NCI-H460 (cell line): ENCODE results near the gene PLSCR1. TPM values are rescaled to one million over a fixed set of nuclear protein-coding genes. Genes with fewer than 3 reads are reported as not detected.
"Not testable (repeated sequence)": the region's sequence is repeated elsewhere in the genome, so short reads cannot be mapped to it uniquely, and the experiment has no call there.

Experiments
- DNase-seq: peaks from one replicate; pipeline ENCODE4 v3.0.0-alpha.2; 2016; ENCODE audit warnings: low read depth; ENCODE audit errors: extremely low read depth
- small RNA-seq, 2 experiments: library from RNA; depleted of rRNA; stranded (forward); fragments of <200 nt; gene quantifications; one replicate each; pipeline ENCODE3, GENCODE V24; 2014
- total RNA-seq: library from RNA; depleted of rRNA; stranded (reverse); fragments of >200 nt; shearing (Covaris generic); gene quantifications from 2 replicates; pipeline ENCODE4 v1.2.3, GENCODE V29; 2014; rRNA removed

Gene PLSCR1
- total RNA-seq, 1 experiment from 2014 or later: 21.1 TPM

- DNase-seq: no peak
These were observed 59.1 kb downstream of the PLSCR1 start for GRCh38 chr3:146485297-146485696.

- no peak for DNase-seq
These were observed 68.2 kb downstream of the PLSCR1 start for GRCh38 chr3:146476094-146476740.

- not testable (repeated sequence) for DNase-seq
These were observed 69.4 kb downstream of the PLSCR1 start for GRCh38 chr3:146474976-146475375.

GRCh38 chr3:146473726-146474125 lies 70.7 kb downstream of the PLSCR1 start:
- DNase-seq: no peak

GRCh38 chr3:146472611-146473010 lies 71.8 kb downstream of the PLSCR1 start:
- DNase-seq: no peak

GRCh38 chr3:146471012-146471411 lies 73.4 kb downstream of the PLSCR1 start:
- no peak for DNase-seq

GRCh38 chr3:146470425-146470990 lies 73.9 kb downstream of the PLSCR1 start:
- DNase-seq: no peak

- peak; percentile 65 for DNase-seq
These were observed 75.0 kb downstream of the PLSCR1 start, which contains the start of gene PLSCR2 for GRCh38 chr3:146469150-146470017. Gene PLSCR2 (minus strand): TSS chr3:146469561. CDS start chr3:146459904, 9,657 bp downstream.

- no peak for DNase-seq
These were observed 75.7 kb downstream of the PLSCR1 start for GRCh38 chr3:146468671-146469149.

GRCh38 chr3:146468234-146468633 lies 76.2 kb downstream of the PLSCR1 start:
- no peak for DNase-seq

- no peak for DNase-seq
These were observed 77.8 kb downstream of the PLSCR1 start for GRCh38 chr3:146466604-146467003.

- no peak for DNase-seq
These were observed 78.5 kb downstream of the PLSCR1 start for GRCh38 chr3:146465693-146466465.

Small RNA genes lying within 50 kb of the gene (small RNA-seq; reads per million reads assigned to genes)
- gene RNU6-428P: 0 reads per million in 2 experiments

Other genes with a start within 250 kb of the PLSCR1 start
- 0.43 TPM in 1 of 2 replicates, not detected in the other for gene PLSCR2, start 75.0 kb downstream of the PLSCR1 start, total RNA-seq
- gene PLSCR5, start 60.7 kb upstream of the PLSCR1 start, total RNA-seq: not detected in 2 replicates